WTC11 (cell line): ENCODE data around the gene LGR4. TPM values are rescaled to one million over a fixed set of nuclear protein-coding genes. Genes with fewer than 3 reads are reported as not detected.

Experiments used
- ATAC-seq: fragments of 200-7000 bp; cut with Tn5 transposase; 2 replicates; pipeline ENCODE4 v1.10.0; 2021; ENCODE audit warnings: mild to moderate bottlenecking, moderate library complexity
- CTCF ChIA-PET: fragments of 300-600 bp; sonication (Branson Sonifier 250); formaldehyde crosslinking; loops from one replicate; lab custom pipeline; 2021; ENCODE audit warnings: antibody characterized with exemption; lab: Charles Lee
- POLR2A ChIA-PET: fragments of 350-600 bp; sonication (Branson Sonifier 250); formaldehyde crosslinking; loops from one replicate; lab custom pipeline; 2021; ENCODE audit warnings: antibody characterized with exemption; lab: Charles Lee
- DNase-seq: peaks from one replicate; pipeline ENCODE4 v3.0.0; 2021; ENCODE audit warnings: low spot score
- H3K27ac Mint-ChIP-seq: 2 replicates; pipeline ENCODE4 v1.8.0; 2021; ENCODE audit warnings: mixed read lengths
- H3K27me3 Mint-ChIP-seq: 2 replicates; pipeline ENCODE4 v1.8.0; 2021; ENCODE audit warnings: low read depth, mild to moderate bottlenecking, moderate library complexity, mixed read lengths
- H3K36me3 Mint-ChIP-seq: 2 replicates; pipeline ENCODE4 v1.8.0; 2021; ENCODE audit warnings: mixed read lengths
- H3K4me1 Mint-ChIP-seq: 2 replicates; pipeline ENCODE4 v1.8.0; 2022; ENCODE audit warnings: mixed read lengths
- H3K4me3 Mint-ChIP-seq: 2 replicates; pipeline ENCODE4 v1.8.0; 2021; ENCODE audit warnings: mild to moderate bottlenecking, moderate library complexity, mixed read lengths
- H3K9me3 Mint-ChIP-seq: 2 replicates; pipeline ENCODE4 v1.8.0; 2021; ENCODE audit warnings: mixed read lengths
- CREB1 ChIP-seq: sonication (generic); formaldehyde crosslinking; IDR thresholded peaks from 2 replicates; pipeline ENCODE4 v1.8.0; 2023; ENCODE audit warnings: mild to moderate bottlenecking, missing genetic modification reagents
- EMX1 ChIP-seq: fragments of 250-450 bp; sonication (Bioruptor Pico); IDR thresholded peaks from 2 replicates; pipeline ENCODE4 v1.8.0; 2021; ENCODE audit warnings: mild to moderate bottlenecking
- FOXK1 ChIP-seq: sonication (generic); formaldehyde crosslinking; IDR thresholded peaks from 2 replicates; pipeline ENCODE4 v1.8.0; 2022; ENCODE audit warnings: mild to moderate bottlenecking, moderate library complexity, missing genetic modification reagents
- GABPB1 ChIP-seq: sonication (generic); formaldehyde crosslinking; IDR thresholded peaks from 2 replicates; pipeline ENCODE4 v1.8.1; 2023; ENCODE audit warnings: mild to moderate bottlenecking, missing genetic modification reagents
- KAT7 ChIP-seq: sonication (generic); formaldehyde crosslinking; IDR thresholded peaks from 2 replicates; pipeline ENCODE4 v1.8.1; 2023; ENCODE audit warnings: missing genetic modification reagents, mild to moderate bottlenecking, borderline replicate concordance
- NFYB ChIP-seq: sonication (generic); formaldehyde crosslinking; conservative IDR thresholded peaks from 2 replicates; pipeline ENCODE4 v1.8.0; 2022; ENCODE audit warnings: low read depth, missing genetic modification reagents
- NR3C1 ChIP-seq: sonication (generic); formaldehyde crosslinking; conservative IDR thresholded peaks from 2 replicates; pipeline ENCODE4 v1.8.1; 2023; ENCODE audit warnings: low read depth, mild to moderate bottlenecking, missing genetic modification reagents
- OVOL2 ChIP-seq: fragments of 250-450 bp; sonication (Bioruptor Pico); IDR thresholded peaks from 2 replicates; pipeline ENCODE4 v1.9.0; 2021; ENCODE audit warnings: mild to moderate bottlenecking, borderline replicate concordance
- PRRX2 ChIP-seq: fragments of 250-450 bp; sonication (Bioruptor Pico); IDR thresholded peaks from 2 replicates; pipeline ENCODE4 v1.8.0; 2021; ENCODE audit warnings: mild to moderate bottlenecking
- SMAD4 ChIP-seq: sonication (generic); formaldehyde crosslinking; IDR thresholded peaks from 2 replicates; pipeline ENCODE4 v1.8.0; 2022; ENCODE audit warnings: mild to moderate bottlenecking, missing genetic modification reagents
- TP53 ChIP-seq: sonication (generic); formaldehyde crosslinking; IDR thresholded peaks from 2 replicates; pipeline ENCODE4 v1.8.1; 2023; ENCODE audit warnings: mild to moderate bottlenecking, missing genetic modification reagents
- ZNF263 ChIP-seq: sonication (generic); formaldehyde crosslinking; IDR thresholded peaks from 2 replicates; pipeline ENCODE4 v1.8.1; 2022; ENCODE audit warnings: low read depth, mild to moderate bottlenecking, moderate library complexity, missing genetic modification reagents
- ZNF423 ChIP-seq: fragments of 250-450 bp; sonication (Bioruptor Pico); IDR thresholded peaks from 2 replicates; pipeline ENCODE4 v2.1.2; 2022; ENCODE audit warnings: mild to moderate bottlenecking, moderate library complexity
- total RNA-seq: library from RNA; stranded (reverse); gene quantifications from 3 replicates; pipeline ENCODE4 v1.2.3, GENCODE V29; 2021
- TF ChIP-seq, protein P1 (sequence below): sonication (generic); formaldehyde crosslinking; IDR thresholded peaks from 2 replicates; pipeline ENCODE4 v1.8.1; 2023; ENCODE audit warnings: mild to moderate bottlenecking, missing genetic modification reagents
- TF ChIP-seq, protein P2 (sequence below): sonication (generic); formaldehyde crosslinking; IDR thresholded peaks from 2 replicates; pipeline ENCODE4 v1.8.0; 2022; ENCODE audit warnings: mild to moderate bottlenecking, missing genetic modification reagents
- TF ChIP-seq, protein P3 (sequence below): sonication (generic); formaldehyde crosslinking; IDR thresholded peaks from 2 replicates; pipeline ENCODE4 v1.8.1; 2022; ENCODE audit warnings: mild to moderate bottlenecking, missing genetic modification reagents, moderate library complexity, borderline replicate concordance
- TF ChIP-seq, protein P4 (sequence below): sonication (generic); formaldehyde crosslinking; conservative IDR thresholded peaks from 2 replicates; pipeline ENCODE4 v1.8.1; 2023; ENCODE audit warnings: mild to moderate bottlenecking, low read depth, missing genetic modification reagents, moderate library complexity
- TF ChIP-seq, protein P5 (sequence below): sonication (generic); formaldehyde crosslinking; IDR thresholded peaks from 2 replicates; pipeline ENCODE4 v1.8.1; 2022; ENCODE audit warnings: low read depth, missing genetic modification reagents, borderline replicate concordance

The LGR4 gene
- total RNA-seq, 1 experiment from 2014 or later, result 53.8 TPM

DNA sequence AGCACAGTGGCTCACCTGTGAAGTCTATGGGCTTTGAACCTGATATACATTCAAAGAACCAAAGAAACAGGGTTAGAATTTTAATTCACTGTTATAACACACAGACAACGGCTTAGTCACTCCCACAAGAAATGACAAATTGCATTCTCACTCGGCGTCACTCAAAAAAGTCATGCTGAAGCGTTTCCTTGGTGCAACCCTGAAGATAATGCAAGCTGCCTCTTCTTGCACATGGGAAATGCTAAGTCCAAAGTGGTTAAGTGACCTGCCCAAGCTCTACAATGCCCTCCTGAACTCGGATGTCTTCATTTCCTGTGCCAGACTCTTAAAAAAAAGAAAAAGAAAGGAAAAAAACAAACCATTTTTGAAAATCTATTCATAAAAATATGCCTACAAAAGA is 10.0 kb downstream of the LGR4 start:
- TF ChIP-seq CREB1 (CRISPR knock-in tag) (no peak), EMX1 (CRISPR knock-in tag) (no peak), OVOL2 (no peak), KAT7 (CRISPR knock-in tag) (no peak), FOXK1 (no peak), NR3C1 (CRISPR knock-in tag) (no peak), ZNF423 (no peak), ZNF263 (CRISPR knock-in tag) (no peak)
- TF ChIP-seq, protein P1, sequence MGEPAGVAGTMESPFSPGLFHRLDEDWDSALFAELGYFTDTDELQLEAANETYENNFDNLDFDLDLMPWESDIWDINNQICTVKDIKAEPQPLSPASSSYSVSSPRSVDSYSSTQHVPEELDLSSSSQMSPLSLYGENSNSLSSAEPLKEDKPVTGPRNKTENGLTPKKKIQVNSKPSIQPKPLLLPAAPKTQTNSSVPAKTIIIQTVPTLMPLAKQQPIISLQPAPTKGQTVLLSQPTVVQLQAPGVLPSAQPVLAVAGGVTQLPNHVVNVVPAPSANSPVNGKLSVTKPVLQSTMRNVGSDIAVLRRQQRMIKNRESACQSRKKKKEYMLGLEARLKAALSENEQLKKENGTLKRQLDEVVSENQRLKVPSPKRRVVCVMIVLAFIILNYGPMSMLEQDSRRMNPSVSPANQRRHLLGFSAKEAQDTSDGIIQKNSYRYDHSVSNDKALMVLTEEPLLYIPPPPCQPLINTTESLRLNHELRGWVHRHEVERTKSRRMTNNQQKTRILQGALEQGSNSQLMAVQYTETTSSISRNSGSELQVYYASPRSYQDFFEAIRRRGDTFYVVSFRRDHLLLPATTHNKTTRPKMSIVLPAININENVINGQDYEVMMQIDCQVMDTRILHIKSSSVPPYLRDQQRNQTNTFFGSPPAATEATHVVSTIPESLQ (CRISPR knock-in tag), result no peak
- TF ChIP-seq, all 79 proteins: peak for 0
- ChIA-PET CTCF (no interaction called here), POLR2A (no interaction called here)
- Mint-ChIP-seq H3K4me3 (no peak overlapping the region), H3K4me1 (peaks cover 75% of the 10 kb centered on the region), H3K9me3 (no peaks in the 10 kb centered on the region), H3K36me3 (peaks cover 5% of the 10 kb centered on the region), H3K27ac (peak overlapping the region; percentile 91), H3K27me3 (no peaks in the 10 kb centered on the region)
- DNase-seq (no peak), ATAC-seq (no peak)

DNA sequence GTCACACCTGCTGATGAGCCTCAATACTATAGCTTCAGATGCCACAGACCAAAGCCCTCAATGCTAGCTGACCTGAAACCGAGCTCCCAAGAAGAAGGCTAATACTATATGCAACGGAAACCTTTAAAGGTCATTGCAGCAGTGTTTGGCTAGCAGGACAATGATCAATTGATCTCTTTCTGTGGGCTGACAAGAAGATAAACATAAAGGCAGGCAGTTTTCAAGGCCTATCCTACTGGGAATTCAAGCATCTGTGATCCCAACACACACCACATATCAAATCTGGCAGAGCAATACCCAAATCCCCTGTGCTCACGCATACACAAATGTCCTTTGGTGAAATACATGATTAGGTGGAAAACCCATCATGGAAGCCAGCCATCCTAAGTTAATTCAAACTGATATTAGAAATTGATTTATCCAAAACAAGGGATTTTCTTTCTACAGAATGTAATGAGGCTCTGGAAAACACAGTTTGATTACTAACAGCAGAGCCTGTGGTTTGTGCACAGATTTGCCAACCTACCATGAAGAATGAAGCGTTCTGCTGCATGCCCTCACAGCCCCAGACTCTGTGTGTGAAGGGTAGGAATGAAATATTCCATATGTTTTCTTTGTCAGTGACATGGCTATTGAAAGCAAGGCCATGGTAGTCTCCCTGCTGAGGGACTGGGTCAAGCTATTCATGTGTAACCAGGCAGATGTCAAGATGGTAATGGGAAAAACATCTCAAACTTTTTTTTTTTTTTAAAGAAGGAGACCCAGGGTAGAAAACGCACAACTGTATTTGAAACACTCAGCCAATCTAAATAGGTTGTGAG is 12.2 kb downstream of the LGR4 start:
- 0 out of 2 replicates have a peak, but pooled peaks cover 3% of the 10 kb centered on the region for H3K9me3 Mint-ChIP-seq
- ChIA-PET POLR2A (no interaction called here), CTCF (interaction anchor here (1.6 kb wide), 1 partner anchor 12 kb away, joined by 3 read pairs; no protein-coding TSS in a partner anchor)
- H3K4me3 Mint-ChIP-seq, result no peak overlapping the region; the same call in 1 of the 2 replicates
- no peak for DNase-seq
- ATAC-seq, result no peak
- TF ChIP-seq, protein P2, sequence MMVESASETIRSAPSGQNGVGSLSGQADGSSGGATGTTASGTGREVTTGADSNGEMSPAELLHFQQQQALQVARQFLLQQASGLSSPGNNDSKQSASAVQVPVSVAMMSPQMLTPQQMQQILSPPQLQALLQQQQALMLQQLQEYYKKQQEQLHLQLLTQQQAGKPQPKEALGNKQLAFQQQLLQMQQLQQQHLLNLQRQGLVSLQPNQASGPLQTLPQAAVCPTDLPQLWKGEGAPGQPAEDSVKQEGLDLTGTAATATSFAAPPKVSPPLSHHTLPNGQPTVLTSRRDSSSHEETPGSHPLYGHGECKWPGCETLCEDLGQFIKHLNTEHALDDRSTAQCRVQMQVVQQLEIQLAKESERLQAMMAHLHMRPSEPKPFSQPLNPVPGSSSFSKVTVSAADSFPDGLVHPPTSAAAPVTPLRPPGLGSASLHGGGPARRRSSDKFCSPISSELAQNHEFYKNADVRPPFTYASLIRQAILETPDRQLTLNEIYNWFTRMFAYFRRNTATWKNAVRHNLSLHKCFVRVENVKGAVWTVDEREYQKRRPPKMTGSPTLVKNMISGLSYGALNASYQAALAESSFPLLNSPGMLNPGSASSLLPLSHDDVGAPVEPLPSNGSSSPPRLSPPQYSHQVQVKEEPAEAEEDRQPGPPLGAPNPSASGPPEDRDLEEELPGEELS, result no peak
- peak; percentile 78; the same call in 1 of the 2 replicates for TF ChIP-seq GABPB1 (CRISPR knock-in tag)
- peak overlapping the region; percentile 83 for H3K27ac Mint-ChIP-seq
- peaks cover 86% of the 10 kb centered on the region for H3K4me1 Mint-ChIP-seq
- no peaks in the 10 kb centered on the region for H3K27me3 Mint-ChIP-seq
- H3K36me3 Mint-ChIP-seq, result peaks cover 6% of the 10 kb centered on the region

DNA sequence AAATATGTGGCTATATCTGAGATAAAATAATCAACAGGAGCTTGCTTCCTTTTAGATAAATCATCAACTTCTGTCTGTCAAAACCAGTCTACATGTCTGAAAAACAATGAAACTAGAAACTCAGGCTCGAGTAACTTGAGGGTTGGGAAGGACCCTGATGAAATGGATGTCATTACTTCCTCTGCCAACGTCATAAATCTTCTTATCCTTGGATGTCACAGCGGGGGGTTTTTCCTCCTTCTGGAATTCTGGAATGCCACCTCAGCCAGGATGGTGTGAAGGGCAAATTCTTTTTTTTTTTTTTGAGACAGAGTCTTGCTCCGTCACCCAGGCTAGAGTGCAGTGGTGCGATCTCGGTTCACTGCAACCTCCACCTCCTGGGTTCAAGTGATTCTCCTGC is 13.4 kb downstream of the LGR4 start:
- CTCF ChIA-PET, result no interaction called here
- no peaks in the 10 kb centered on the region for H3K27me3 Mint-ChIP-seq
- peaks cover 16% of the 10 kb centered on the region for H3K36me3 Mint-ChIP-seq
- H3K4me1 Mint-ChIP-seq, result peaks cover 79% of the 10 kb centered on the region
- peak overlapping the region; percentile 17; the same call in 1 of the 2 replicates for H3K27ac Mint-ChIP-seq
- no peak for ATAC-seq
- peaks cover 12% of the 10 kb centered on the region for H3K9me3 Mint-ChIP-seq
- no peak overlapping the region for H3K4me3 Mint-ChIP-seq
- POLR2A ChIA-PET, result no interaction called here
- DNase-seq, result no peak
- TF ChIP-seq PRRX2 (CRISPR knock-in tag) (no peak), EMX1 (CRISPR knock-in tag) (no peak), SMAD4 (CRISPR knock-in tag) (no peak), TP53 (CRISPR knock-in tag) (no peak), ZNF263 (CRISPR knock-in tag) (no peak), NFYB (CRISPR knock-in tag) (no peak), ZNF423 (no peak)
- TF ChIP-seq, protein P3, sequence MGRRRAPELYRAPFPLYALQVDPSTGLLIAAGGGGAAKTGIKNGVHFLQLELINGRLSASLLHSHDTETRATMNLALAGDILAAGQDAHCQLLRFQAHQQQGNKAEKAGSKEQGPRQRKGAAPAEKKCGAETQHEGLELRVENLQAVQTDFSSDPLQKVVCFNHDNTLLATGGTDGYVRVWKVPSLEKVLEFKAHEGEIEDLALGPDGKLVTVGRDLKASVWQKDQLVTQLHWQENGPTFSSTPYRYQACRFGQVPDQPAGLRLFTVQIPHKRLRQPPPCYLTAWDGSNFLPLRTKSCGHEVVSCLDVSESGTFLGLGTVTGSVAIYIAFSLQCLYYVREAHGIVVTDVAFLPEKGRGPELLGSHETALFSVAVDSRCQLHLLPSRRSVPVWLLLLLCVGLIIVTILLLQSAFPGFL (CRISPR knock-in tag), result no peak
- TF ChIP-seq, protein P4, sequence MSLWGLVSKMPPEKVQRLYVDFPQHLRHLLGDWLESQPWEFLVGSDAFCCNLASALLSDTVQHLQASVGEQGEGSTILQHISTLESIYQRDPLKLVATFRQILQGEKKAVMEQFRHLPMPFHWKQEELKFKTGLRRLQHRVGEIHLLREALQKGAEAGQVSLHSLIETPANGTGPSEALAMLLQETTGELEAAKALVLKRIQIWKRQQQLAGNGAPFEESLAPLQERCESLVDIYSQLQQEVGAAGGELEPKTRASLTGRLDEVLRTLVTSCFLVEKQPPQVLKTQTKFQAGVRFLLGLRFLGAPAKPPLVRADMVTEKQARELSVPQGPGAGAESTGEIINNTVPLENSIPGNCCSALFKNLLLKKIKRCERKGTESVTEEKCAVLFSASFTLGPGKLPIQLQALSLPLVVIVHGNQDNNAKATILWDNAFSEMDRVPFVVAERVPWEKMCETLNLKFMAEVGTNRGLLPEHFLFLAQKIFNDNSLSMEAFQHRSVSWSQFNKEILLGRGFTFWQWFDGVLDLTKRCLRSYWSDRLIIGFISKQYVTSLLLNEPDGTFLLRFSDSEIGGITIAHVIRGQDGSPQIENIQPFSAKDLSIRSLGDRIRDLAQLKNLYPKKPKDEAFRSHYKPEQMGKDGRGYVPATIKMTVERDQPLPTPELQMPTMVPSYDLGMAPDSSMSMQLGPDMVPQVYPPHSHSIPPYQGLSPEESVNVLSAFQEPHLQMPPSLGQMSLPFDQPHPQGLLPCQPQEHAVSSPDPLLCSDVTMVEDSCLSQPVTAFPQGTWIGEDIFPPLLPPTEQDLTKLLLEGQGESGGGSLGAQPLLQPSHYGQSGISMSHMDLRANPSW (CRISPR knock-in tag), result no peak
- TF ChIP-seq, protein P1 (CRISPR knock-in tag), result no peak
- TF ChIP-seq, protein P5, sequence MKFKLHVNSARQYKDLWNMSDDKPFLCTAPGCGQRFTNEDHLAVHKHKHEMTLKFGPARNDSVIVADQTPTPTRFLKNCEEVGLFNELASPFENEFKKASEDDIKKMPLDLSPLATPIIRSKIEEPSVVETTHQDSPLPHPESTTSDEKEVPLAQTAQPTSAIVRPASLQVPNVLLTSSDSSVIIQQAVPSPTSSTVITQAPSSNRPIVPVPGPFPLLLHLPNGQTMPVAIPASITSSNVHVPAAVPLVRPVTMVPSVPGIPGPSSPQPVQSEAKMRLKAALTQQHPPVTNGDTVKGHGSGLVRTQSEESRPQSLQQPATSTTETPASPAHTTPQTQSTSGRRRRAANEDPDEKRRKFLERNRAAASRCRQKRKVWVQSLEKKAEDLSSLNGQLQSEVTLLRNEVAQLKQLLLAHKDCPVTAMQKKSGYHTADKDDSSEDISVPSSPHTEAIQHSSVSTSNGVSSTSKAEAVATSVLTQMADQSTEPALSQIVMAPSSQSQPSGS (CRISPR knock-in tag), result no peak
